Measurements from ENCODE around the gene PSTPIP2.

- no peak for TF ChIP-seq POLR2A (IDR thresholded peaks at IDR 0.05; ENCODE audit: low read length)
- no peak for TF ChIP-seq GATA1 (IDR thresholded peaks at IDR 0.05; ENCODE audit: low read depth, low read length)
These were observed 126.4 kb downstream of the PSTPIP2 start for GRCh38 chr18:45945669-45946068.

Data from erythroblast (primary cell).